Measurements from ENCODE around the gene WDR54. TPM values are rescaled to one million over a fixed set of nuclear protein-coding genes. Genes with fewer than 3 reads are reported as not detected.

Gene WDR54
- total RNA-seq, 4 donors from 2014 or later: 2.1 to 8.1 (median 5.8) TPM

GRCh38 chr2:74441170-74441689, 19.7 kb downstream of the WDR54 start:
- TF ChIP-seq, protein P1, sequence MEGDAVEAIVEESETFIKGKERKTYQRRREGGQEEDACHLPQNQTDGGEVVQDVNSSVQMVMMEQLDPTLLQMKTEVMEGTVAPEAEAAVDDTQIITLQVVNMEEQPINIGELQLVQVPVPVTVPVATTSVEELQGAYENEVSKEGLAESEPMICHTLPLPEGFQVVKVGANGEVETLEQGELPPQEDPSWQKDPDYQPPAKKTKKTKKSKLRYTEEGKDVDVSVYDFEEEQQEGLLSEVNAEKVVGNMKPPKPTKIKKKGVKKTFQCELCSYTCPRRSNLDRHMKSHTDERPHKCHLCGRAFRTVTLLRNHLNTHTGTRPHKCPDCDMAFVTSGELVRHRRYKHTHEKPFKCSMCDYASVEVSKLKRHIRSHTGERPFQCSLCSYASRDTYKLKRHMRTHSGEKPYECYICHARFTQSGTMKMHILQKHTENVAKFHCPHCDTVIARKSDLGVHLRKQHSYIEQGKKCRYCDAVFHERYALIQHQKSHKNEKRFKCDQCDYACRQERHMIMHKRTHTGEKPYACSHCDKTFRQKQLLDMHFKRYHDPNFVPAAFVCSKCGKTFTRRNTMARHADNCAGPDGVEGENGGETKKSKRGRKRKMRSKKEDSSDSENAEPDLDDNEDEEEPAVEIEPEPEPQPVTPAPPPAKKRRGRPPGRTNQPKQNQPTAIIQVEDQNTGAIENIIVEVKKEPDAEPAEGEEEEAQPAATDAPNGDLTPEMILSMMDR (IDR thresholded peaks at IDR 0.05; ENCODE audit: low read depth): no peak

- TF ChIP-seq, protein P1 (IDR thresholded peaks at IDR 0.05; ENCODE audit: low read depth): no peak
Measured at GRCh38 chr2:74441690-74442482, 20.4 kb downstream of the WDR54 start, which contains the start of gene RTKN. TSS of gene RTKN (minus strand) at chr2:74441937. CDS start at chr2:74441816, 121 bp downstream.

DNA sequence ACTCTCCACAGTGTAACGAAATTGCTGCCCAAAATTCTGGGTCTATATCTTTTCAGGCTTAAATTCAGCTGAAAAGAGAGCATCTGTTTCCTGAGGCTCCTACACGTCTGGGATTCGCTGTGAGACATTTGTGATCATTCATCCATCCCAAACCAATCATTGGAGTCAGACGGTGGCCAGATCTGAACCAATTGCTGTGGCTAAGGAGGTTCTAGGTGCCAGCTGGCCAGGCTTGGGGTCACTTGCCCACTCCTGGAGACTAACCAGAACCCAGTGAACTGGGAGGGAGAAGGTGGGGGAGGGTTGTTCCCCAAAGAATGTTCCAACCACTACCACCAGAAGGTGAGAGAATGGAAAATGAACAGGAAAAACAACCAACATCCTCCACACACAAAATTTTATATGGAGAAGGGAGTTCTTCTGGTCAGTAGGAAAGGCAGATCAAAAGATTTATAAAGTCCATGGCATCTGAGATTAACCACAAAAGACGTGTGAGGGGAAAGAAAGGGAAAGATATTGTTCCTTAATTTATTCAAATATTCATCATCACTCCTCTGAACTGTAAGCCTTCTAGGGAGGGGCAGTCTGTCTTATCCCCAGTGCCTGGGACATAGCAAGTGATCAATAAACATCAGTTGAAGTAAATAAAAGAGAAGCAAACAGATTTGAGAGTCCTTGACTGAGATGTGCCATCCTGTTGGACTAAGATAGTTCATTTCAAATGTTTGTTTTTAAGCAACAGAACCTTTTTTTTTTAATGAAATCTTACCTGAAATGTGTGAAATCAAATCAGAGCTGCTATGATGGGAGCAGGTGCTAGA, 23.2 kb downstream of the WDR54 start:
- TF ChIP-seq, protein P1 (IDR thresholded peaks at IDR 0.05; ENCODE audit: low read depth): no peak

- TF ChIP-seq, protein P1 (IDR thresholded peaks at IDR 0.05; ENCODE audit: low read depth): no peak
Measured at GRCh38 chr2:74447230-74447999, 25.9 kb downstream of the WDR54 start.

DNA sequence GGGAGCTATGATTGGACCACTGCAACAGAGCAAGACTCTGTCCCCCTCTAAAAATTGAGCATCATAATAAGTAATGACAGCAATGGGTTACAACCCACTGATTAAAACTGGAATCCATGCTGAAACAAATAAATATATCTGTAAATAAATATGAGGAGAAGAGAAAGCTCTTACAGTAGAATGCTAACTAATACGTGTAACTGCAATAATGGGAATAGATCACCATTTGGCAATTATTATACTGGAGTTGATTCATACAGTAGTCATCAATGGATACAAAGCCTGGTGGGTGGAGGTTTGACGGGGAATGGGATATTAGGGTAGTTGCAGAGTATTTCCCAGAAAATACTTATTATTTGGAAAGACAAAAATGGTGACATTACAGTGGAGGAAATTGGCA, 27.2 kb downstream of the WDR54 start:
- TF ChIP-seq, protein P1 (IDR thresholded peaks at IDR 0.05; ENCODE audit: low read depth): no peak

GRCh38 chr2:74450570-74451190, 29.1 kb downstream of the WDR54 start:
- TF ChIP-seq, protein P1 (IDR thresholded peaks at IDR 0.05; ENCODE audit: low read depth): no peak
